H1 (cell line): ENCODE measurements around the gene GANC. TPM values are rescaled to one million over a fixed set of nuclear protein-coding genes. Genes with fewer than 3 reads are reported as not detected.

Source experiments
- CTCF ChIA-PET: fragments of 300-600 bp; sonication (Branson Sonifier 250); formaldehyde crosslinking; loops from one replicate; lab custom pipeline; 2021; ENCODE audit not compliant: partially characterized antibody; lab: Charles Lee
- POLR2A ChIA-PET: fragments of 300-600 bp; sonication (Branson Sonifier 250); formaldehyde crosslinking; loops from one replicate; lab custom pipeline; 2021; ENCODE audit warnings: inconsistent platforms; ENCODE audit not compliant: partially characterized antibody; lab: Charles Lee
- DNase-seq, 2 experiments: peaks; one replicate each; pipeline versions ENCODE4 v3.0.0 to v3.0.0-alpha.2; 2010 to 2022; ENCODE audit warnings: low spot score in 2 of 2, low read depth in 1 of 2, mixed read lengths in 1 of 2
- FAIRE-seq: peaks from 2 replicates; lab custom pipeline; 2011; peaks lifted over from hg19 to GRCh38; lab: Jason Lieb, UNC
- H2AFZ ChIP-seq: 2 replicates; pipeline ENCODE4 v1.8.1; 2012; ENCODE audit warnings: low read length, inconsistent platforms
- H2AK5ac ChIP-seq: 2 replicates; pipeline ENCODE4 v1.6.1; 2013; ENCODE audit warnings: low read depth, low read length
- H2BK120ac ChIP-seq: replicated peaks from 2 replicates; pipeline ENCODE3; 2013; ENCODE audit warnings: low read depth, low read length, inconsistent platforms
- H2BK12ac ChIP-seq: 2 replicates; pipeline ENCODE4 v1.6.1; 2013; ENCODE audit warnings: low read depth, low read length
- H2BK15ac ChIP-seq: 2 replicates; pipeline ENCODE4 v1.6.1; 2013; ENCODE audit warnings: low read length
- H2BK20ac ChIP-seq: 2 replicates; pipeline ENCODE4 v1.6.1; 2013; ENCODE audit warnings: low read length
- H2BK5ac ChIP-seq: 2 replicates; pipeline ENCODE4 v1.6.1; 2013; ENCODE audit warnings: low read depth, low read length
- H3K14ac ChIP-seq: 2 replicates; pipeline ENCODE4 v1.6.1; 2013; ENCODE audit warnings: inconsistent platforms; ENCODE audit not compliant: insufficient read length
- H3K18ac ChIP-seq: 2 replicates; pipeline ENCODE4 v1.6.1; 2013; ENCODE audit warnings: low read length; ENCODE audit errors: extremely low read depth
- H3K23ac ChIP-seq: 2 replicates; pipeline ENCODE4 v1.6.1; 2013; ENCODE audit warnings: inconsistent platforms; ENCODE audit not compliant: insufficient read length
- H3K23me2 ChIP-seq: 2 replicates; pipeline ENCODE4 v1.6.1; 2013; ENCODE audit warnings: low read depth, low read length
- H3K27ac ChIP-seq: 2 replicates; pipeline ENCODE4 v1.6.1; 2011; ENCODE audit warnings: low read depth, low read length, inconsistent platforms
- H3K27me3 ChIP-seq, 4 experiments: replicated peaks in 1 of 4; 1 replicate in 1 of 4; 2 replicates in 3 of 4; pipeline versions ENCODE4 v1.6.1 to v1.8.1; 2011 to 2013; ENCODE audit warnings: low read length in 3 of 4, mild to moderate bottlenecking in 3 of 4, inconsistent platforms in 2 of 4, mixed read lengths in 2 of 4, moderate library complexity in 1 of 4; ENCODE audit not compliant: control insufficient read depth in 3 of 4, insufficient read depth in 3 of 4; ENCODE audit errors: extremely low read depth in 1 of 4
- H3K36me3 ChIP-seq, 4 experiments: 2 replicates each; pipeline versions ENCODE4 v1.6.1 to v1.8.1; 2011 to 2013; ENCODE audit warnings: mild to moderate bottlenecking in 4 of 4, low read length in 3 of 4, moderate library complexity in 2 of 4, control low read depth in 1 of 4, inconsistent platforms in 1 of 4; ENCODE audit not compliant: insufficient read depth in 4 of 4, control insufficient read depth in 2 of 4
- H3K4ac ChIP-seq: replicated peaks from 2 replicates; pipeline ENCODE3; 2013; ENCODE audit warnings: low read length, low read depth, mixed read lengths, inconsistent platforms; ENCODE audit not compliant: insufficient read length
- H3K4me1 ChIP-seq, 4 experiments: replicated peaks in 1 of 4; 1 replicate in 1 of 4; 2 replicates in 3 of 4; pipeline versions ENCODE4 v1.6.1 to v1.8.1; 2011 to 2013; ENCODE audit warnings: low read length in 3 of 4, inconsistent platforms in 2 of 4, mixed read lengths in 1 of 4; ENCODE audit not compliant: insufficient read depth in 4 of 4, control insufficient read depth in 3 of 4
- H3K4me2 ChIP-seq, 2 experiments: 2 replicates each; pipeline versions ENCODE4 v1.6.1 to v1.8.1; 2011 to 2013; ENCODE audit warnings: low read depth in 2 of 2, low read length in 2 of 2, control low read depth in 1 of 2, inconsistent platforms in 1 of 2, mild to moderate bottlenecking in 1 of 2; ENCODE audit not compliant: insufficient read depth in 1 of 2
- H3K4me3 ChIP-seq, 4 experiments: fragments of 200-600, 300-600 bp in 1 of 4; sonication (generic), shearing (Covaris generic), sonication (Bioruptor Twin) in 1 of 4; 2 replicates each; pipeline versions ENCODE4 v1.5.1 to v1.8.1; 2011 to 2016; ENCODE audit warnings: low read length in 4 of 4, low read depth in 3 of 4, control low read depth in 2 of 4, inconsistent platforms in 2 of 4, mild to moderate bottlenecking in 2 of 4, mixed read lengths in 1 of 4, moderate library complexity in 1 of 4; ENCODE audit not compliant: insufficient read depth in 2 of 4; ENCODE audit errors: extremely low read depth in 1 of 4
- H3K56ac ChIP-seq: replicated peaks from 2 replicates; pipeline ENCODE3; 2013; ENCODE audit warnings: low read depth, mild to moderate bottlenecking, mixed read lengths, low read length, inconsistent platforms; ENCODE audit not compliant: insufficient read length
- H3K79me1 ChIP-seq: 2 replicates; pipeline ENCODE4 v1.6.1; 2013; ENCODE audit warnings: low read depth, low read length, control low read depth
- H3K79me2 ChIP-seq, 2 experiments: 2 replicates each; pipeline versions ENCODE4 v1.6.1 to v1.8.1; 2012 to 2013; ENCODE audit warnings: low read length in 2 of 2, mild to moderate bottlenecking in 2 of 2, inconsistent platforms in 1 of 2; ENCODE audit not compliant: insufficient read depth in 2 of 2, control insufficient read depth in 1 of 2
- H3K9ac ChIP-seq, 4 experiments: replicated peaks in 1 of 4; 1 replicate in 1 of 4; 2 replicates in 3 of 4; pipeline versions ENCODE4 v1.6.1 to v1.8.1; 2011 to 2013; ENCODE audit warnings: low read depth in 3 of 4, low read length in 3 of 4, control low read depth in 2 of 4, mild to moderate bottlenecking in 2 of 4, moderate library complexity in 2 of 4, inconsistent platforms in 1 of 4; ENCODE audit errors: extremely low read depth in 1 of 4
- H3K9me3 ChIP-seq, 2 experiments: 2 replicates each; pipeline versions ENCODE4 v1.6.1 to v1.8.1; 2012 to 2013; ENCODE audit warnings: mild to moderate bottlenecking in 2 of 2, moderate library complexity in 2 of 2, control low read depth in 1 of 2, inconsistent platforms in 1 of 2, low read depth in 1 of 2, low read length in 1 of 2, mixed read lengths in 1 of 2; ENCODE audit not compliant: insufficient read depth in 2 of 2
- H4K20me1 ChIP-seq, 2 experiments: replicated peaks in 1 of 2; 2 replicates each; pipeline versions ENCODE3 to v1.8.1; 2011 to 2013; ENCODE audit warnings: inconsistent platforms in 2 of 2, low read length in 2 of 2, mild to moderate bottlenecking in 1 of 2; ENCODE audit not compliant: insufficient read depth in 2 of 2, control insufficient read depth in 1 of 2
- H4K5ac ChIP-seq: 2 replicates; pipeline ENCODE4 v1.6.1; 2013; ENCODE audit warnings: low read length, low read depth, mixed read lengths, inconsistent platforms; ENCODE audit not compliant: insufficient read length
- H4K8ac ChIP-seq: 2 replicates; pipeline ENCODE4 v1.8.0; 2013; ENCODE audit warnings: mild to moderate bottlenecking, moderate library complexity, low read length, inconsistent platforms; ENCODE audit not compliant: insufficient read depth; ENCODE audit errors: extremely low read depth
- H4K91ac ChIP-seq: replicated peaks from 2 replicates; pipeline ENCODE3; 2013; ENCODE audit warnings: low read length, mixed read lengths, inconsistent platforms; ENCODE audit not compliant: insufficient read length
- CTBP2 ChIP-seq: IDR thresholded peaks from 2 replicates; pipeline ENCODE4 v1.7.0; 2011; ENCODE audit warnings: borderline replicate concordance, mild to moderate bottlenecking, moderate library complexity, mixed read lengths, low read length; ENCODE audit not compliant: insufficient read depth, insufficient read length
- PHF8 ChIP-seq: fragments of 200-600 bp; sonication (generic); conservative IDR thresholded peaks from 2 replicates; pipeline ENCODE4 v1.7.1; 2012; ENCODE audit warnings: low read depth, mild to moderate bottlenecking, inconsistent platforms, low read length, moderate library complexity
- SIRT6 ChIP-seq: IDR thresholded peaks from one replicate; pipeline ENCODE4 v1.7.1; 2012; ENCODE audit warnings: low read length, inconsistent platforms
- WGBS, 2 experiments: shearing (Covaris generic) in 1 of 2; methylation state at CpG; one replicate each; pipeline versions ENCODE4 v1.1.6 to v1.1.7; 2013 to 2015; ENCODE audit warnings: low lambda C conversion rate in 2 of 2, mixed read lengths in 2 of 2, inconsistent platforms in 1 of 2, low coverage in 1 of 2, missing lambda C conversion rate in 1 of 2; ENCODE audit not compliant: insufficient replicate concordance in 2 of 2, insufficient coverage in 1 of 2, insufficient read length in 1 of 2; ENCODE audit errors: extremely low coverage in 1 of 2, missing lambda C conversion rate in 1 of 2; 5-methylcytosine and 5-hydroxymethylcytosine counted together
- polyA plus RNA-seq, 7 experiments: library from polyadenylated mRNA; depleted of rRNA in 3 of 7; stranded (reverse) in 5 of 7; unstranded in 2 of 7; fragments of >200 nt in 5 of 7; fragments of 200-250 nt in 2 of 7; gene quantifications; 1 replicate in 5 of 7; 2 replicates in 1 of 7; 4 replicates in 1 of 7; pipeline versions ENCODE4 v1.2.1 to v1.2.3, GENCODE V29; 2011 to 2013; ENCODE audit warnings: missing spikeins in 2 of 7, mixed read lengths in 2 of 7
- total RNA-seq: library from RNA; stranded (reverse); fragmentation: NEBNext Ultra II Directional; extraction: Animal tissue kit (Norgen Biotek cat#: 25700); gene quantifications from 2 replicates; pipeline ENCODE4 v1.2.1, GENCODE V29; 2021

Gene GANC
- total and polyA plus RNA-seq, 2 of the 8 experiments (the other 6 are each of a cell fraction or from before 2014, with no cell fraction given), result 6.8 to 14.4 TPM

- no peak overlapping the region for H4K91ac ChIP-seq
- no peak overlapping the region for H3K18ac ChIP-seq
- H3K56ac ChIP-seq, result no peak overlapping the region
- peak overlapping the region in 1 of 4 experiments; percentile 1; a peak in 1 of 8 replicates for H3K4me3 ChIP-seq
- no peak overlapping the region for H2BK15ac ChIP-seq
- no peak overlapping the region for H2AK5ac ChIP-seq
- H4K8ac ChIP-seq, result no peak overlapping the region
- CTCF ChIA-PET, result interaction anchor here (1.1 kb wide), 1 partner anchor 114 kb away, joined by 6 read pairs; no protein-coding TSS in a partner anchor
- no peak overlapping the region for H4K5ac ChIP-seq
- H2BK5ac ChIP-seq, result no peak overlapping the region
- H3K14ac ChIP-seq, result no peak overlapping the region
- peaks cover 0 to 1% of the 10 kb centered on the region in 2 experiments for H4K20me1 ChIP-seq
- no peaks in the 10 kb centered on the region for H3K9me3 ChIP-seq
- no peak overlapping the region for H2BK12ac ChIP-seq
- H3K23ac ChIP-seq, result no peak overlapping the region
- no peak overlapping the region for H2BK120ac ChIP-seq
- no peak overlapping the region for H3K27ac ChIP-seq
- POLR2A ChIA-PET, result interaction anchor here (1.1 kb wide), 1 partner anchor 18 kb away, joined by 4 read pairs; no protein-coding TSS in a partner anchor
- no peak overlapping the region for H2BK20ac ChIP-seq
- TF ChIP-seq SIRT6, result no peak
- no peak for TF ChIP-seq PHF8
- no peak for TF ChIP-seq CTBP2
- no peak for FAIRE-seq
- no peak overlapping the region for H3K9ac ChIP-seq
- H3K4me1 ChIP-seq, result peaks cover 0 to 10% (median 3%) of the 10 kb centered on the region in 4 experiments; a peak in 3 of 7 replicates
- peaks cover 5 to 46% of the 10 kb centered on the region in 2 experiments for H3K79me2 ChIP-seq
- no peak overlapping the region for H2AFZ ChIP-seq
- no peak for DNase-seq
- H3K23me2 ChIP-seq, result peaks cover 6% of the 10 kb centered on the region
- no peak overlapping the region for H3K4me2 ChIP-seq
- no peaks in the 10 kb centered on the region for H3K27me3 ChIP-seq
- H3K79me1 ChIP-seq, result no peaks in the 10 kb centered on the region
- 94% methylated on average over 5 of the region's 5 CpGs; no CpG with 5 or more reads in 1 of the 2 experiments for WGBS, 2 experiments
- H3K4ac ChIP-seq, result no peak overlapping the region
- peaks cover 0 to 21% (median 10%) of the 10 kb centered on the region in 4 experiments; a peak in 6 of 8 replicates for H3K36me3 ChIP-seq
Observed at GRCh38 chr15:42270996-42271395, 2.0 kb upstream of the GANC start.
